ENCODE data around the gene IQGAP3.
A peak's percentile ranks its signal among the peaks of the same experiment; 100 is the strongest.
"Not testable (repeated sequence)": the region's sequence is repeated elsewhere in the genome, so short reads cannot be mapped to it uniquely, and the experiment has no call there.

The IQGAP3 gene

DNA sequence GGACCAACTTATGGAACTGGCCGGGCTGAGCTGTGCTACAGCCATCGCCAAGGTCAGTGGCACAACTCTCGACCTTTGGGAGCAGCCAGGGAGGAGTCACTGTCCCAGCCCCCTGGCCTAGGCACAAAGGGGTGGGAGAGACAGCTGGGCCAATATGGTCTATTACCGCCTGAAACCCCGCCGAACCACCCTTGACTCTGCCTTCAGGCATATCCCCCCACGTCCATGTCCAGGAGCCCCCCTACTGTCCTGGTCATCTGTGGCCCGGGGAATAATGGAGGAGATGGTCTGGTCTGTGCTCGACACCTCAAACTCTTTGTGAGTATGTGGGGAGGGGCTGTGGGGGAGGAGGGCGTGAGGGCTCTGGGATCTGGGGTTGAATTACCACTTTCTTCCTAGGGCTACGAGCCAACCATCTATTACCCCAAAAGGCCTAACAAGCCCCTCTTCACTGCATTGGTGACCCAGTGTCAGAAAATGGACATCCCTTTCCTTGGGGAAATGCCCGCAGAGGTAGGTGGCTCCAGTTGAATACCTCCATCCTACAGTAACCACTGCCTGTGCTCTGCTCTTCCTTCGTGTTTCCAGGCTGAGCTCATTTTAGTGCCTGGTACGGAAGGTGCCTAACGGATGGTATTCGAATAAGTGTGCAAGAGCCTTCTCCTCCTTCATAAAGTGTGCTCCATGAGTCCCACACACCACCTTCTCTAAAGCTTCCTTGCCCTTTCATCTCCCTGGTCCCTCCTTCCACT, 20.0 kb upstream of the IQGAP3 start:
- FAIRE-seq, result no peak

DNA sequence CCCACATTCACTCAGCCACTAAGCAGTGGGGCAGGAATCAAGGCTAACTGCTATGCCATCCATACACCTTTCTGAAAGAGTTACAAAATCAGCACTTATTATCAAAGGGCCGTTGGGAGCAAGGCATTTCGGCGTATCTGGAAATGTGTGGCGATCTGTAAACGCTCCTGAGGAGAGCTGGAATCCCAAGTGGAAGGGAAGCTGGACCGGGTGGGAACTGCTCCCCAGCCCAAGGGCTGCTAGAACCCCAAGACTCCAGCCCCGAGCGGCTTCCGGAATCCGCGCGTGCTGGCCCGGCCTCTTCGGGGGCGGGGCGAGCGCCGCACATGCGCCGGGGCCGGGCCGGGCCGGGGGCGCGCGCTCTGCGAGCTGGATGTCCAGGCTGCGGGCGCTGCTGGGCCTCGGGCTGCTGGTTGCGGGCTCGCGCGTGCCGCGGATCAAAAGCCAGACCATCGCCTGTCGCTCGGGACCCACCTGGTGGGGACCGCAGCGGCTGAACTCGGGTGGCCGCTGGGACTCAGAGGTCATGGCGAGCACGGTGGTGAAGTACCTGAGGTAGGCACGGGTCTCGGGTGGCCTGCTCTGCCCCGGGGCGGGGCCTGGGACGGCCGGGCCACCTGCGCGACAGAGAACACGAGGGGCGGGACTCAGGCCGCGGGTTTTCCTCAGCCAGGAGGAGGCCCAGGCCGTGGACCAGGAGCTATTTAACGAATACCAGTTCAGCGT, 19.2 kb upstream of the IQGAP3 start, which contains the start of gene NAXE:
Gene NAXE (plus strand): TSS at position 345 of the 726 bp plus-strand sequence. CDS start 29 bp downstream, at position 374.
- FAIRE-seq, result no peak

DNA sequence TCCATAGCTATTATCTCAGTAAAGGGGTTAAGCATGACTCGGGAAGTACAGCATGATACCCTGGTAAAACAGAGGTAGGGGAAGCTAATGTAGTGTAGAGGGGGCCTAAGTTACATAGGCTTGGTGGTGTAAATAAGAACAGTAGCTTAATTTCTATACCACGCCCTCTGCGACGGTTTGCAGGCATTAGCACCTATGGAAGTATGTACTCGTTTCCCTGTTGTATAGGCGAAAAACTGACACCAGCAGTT, 18.7 kb upstream of the IQGAP3 start:
- no peak for FAIRE-seq

DNA sequence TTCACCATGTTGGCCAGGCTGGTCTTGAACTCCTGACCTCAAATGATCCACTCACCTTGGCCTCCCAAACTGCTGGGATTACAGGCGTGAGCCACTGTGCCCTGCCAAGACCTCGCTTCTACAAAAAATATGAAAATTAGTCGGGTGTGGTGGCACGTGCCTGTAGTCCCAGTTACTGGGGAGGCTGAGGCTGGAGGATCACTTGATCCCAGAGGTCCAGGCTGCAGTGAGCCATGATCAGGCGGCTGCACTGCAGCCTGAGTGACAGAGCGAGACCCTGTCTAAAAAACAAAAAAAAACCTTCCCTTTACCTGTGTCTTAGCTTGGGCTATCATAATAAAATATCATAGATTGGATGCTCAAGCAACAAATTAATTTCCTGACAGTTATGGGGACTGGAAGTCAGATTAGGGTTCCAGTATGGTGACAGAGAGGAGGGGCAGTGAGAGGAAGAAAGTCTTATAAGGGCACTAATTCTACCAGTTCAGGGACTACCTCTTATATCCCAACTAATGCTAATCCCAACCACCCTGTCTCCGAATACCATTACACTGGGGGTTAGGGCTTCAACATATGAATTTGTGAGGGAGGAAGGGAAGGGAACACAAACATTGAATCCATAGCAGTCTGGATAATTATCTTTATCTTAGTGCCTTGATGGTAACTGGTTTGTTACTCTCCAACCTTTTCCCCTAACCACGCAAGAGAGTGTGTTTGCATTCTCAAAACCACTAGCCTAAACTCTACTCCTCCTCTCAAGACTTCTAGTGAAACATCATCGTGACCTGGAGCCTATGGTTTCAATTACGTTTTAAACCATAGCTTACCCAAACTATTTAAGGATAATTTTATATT, 18.2 kb upstream of the IQGAP3 start:
- FAIRE-seq, result no peak

DNA sequence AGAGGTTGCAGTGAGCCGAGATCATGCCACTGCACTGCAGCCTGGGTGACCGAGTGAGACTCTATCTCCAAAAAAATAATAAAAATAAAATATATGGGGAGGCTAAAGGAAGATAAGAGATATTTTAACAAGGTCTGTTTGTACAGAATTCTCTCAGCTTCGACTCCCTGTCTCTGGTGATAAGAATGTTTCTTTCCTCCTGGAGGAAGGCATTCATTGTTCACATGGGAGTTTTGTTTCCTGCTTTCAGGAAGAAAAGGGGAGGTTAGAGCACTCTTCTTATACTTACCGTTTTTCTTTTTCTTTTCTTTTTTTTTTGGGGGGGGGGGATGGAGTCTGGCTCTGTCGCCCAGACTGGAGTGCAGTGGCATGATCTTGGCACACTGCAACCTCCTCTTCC, 17.2 kb upstream of the IQGAP3 start:
- FAIRE-seq, result no peak

DNA sequence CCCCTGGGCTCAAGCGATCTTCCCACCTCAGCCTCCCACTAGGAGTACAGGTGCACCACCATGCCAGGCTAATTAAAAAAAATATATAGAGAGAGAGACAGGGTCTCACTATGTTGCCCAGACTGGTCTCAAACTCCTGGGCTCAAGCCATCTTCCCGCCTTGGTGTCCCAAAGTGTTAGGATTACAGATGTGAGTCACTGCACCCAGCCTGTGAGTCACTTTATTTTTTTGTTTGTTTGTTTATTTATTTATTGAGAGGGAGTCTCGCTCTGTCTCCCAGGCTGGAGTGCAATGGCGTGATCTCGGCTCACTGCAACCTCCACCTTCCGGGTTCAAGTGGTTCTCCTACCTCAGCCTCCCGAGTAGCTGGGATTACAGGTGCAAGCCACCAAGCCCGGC, 15.6 kb upstream of the IQGAP3 start:
- FAIRE-seq, result not testable (repeated sequence)

DNA sequence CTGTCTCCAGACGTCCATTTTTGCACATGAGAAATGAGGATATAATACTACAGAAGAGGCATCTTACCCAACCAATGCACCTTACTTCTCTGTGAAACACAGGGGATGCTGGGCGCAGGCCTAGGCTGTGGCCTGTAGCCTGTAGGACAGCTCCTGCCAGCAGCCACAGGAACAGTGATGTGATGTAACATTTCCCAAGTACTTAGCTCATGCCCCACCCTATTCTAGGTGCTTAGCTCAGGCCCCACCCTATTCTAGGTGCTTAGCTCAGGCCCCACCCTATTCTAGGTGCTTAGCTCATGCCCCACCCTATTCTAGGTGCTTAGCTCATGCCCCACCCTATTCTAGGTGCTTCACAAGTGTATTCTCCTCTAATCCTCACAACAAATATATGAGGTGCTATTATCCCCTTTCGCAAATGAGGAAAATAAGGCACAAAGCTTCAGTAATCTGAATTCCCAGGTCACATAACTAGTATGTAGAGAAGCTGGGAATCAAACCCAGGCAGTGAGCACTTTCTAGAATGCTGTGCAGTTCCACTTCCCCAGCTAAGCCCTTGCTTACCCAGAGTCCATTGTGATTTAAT, 14.6 kb upstream of the IQGAP3 start:
- no peak for FAIRE-seq

DNA sequence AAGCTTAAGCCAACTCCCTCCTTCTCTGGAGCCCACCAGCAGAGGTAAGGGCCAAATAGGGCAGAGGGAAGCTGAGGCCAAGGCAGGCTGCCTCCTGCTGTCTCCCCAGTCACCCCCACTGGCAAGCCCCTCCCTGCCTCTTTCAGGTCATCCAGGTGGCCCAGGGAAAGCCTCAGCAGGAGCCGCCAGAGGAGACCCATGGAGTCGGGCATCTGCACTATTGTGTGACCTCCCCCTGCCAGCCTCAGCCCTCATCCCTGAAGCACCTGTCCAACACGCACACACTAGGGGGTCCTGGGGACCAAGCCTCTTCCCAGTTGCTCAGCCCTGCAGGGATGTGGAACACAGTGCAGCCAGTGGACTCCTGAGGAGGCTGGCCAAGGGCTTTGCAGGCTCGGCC, 14.0 kb upstream of the IQGAP3 start:
- no peak for FAIRE-seq

DNA sequence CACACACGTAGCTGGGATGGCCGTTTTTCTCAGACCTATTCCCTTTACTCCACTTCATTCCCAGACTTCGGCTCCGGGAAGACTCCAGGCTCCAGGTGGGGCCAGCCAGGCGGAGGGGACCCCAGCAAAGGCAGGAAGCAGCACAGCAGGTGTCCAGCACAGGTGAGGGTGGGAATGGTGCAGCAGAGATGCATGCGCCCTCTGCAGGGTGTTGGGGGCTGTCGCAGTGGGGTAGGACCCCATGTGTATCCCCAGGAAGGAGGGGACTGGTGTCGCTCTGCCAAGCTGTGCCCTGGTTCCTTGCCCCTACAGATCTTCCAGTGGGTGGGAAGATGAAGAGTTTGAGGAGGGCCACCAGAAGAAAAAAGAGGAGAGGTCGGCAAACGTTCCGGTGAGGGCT, 12.4 kb upstream of the IQGAP3 start:
- FAIRE-seq, result no peak

DNA sequence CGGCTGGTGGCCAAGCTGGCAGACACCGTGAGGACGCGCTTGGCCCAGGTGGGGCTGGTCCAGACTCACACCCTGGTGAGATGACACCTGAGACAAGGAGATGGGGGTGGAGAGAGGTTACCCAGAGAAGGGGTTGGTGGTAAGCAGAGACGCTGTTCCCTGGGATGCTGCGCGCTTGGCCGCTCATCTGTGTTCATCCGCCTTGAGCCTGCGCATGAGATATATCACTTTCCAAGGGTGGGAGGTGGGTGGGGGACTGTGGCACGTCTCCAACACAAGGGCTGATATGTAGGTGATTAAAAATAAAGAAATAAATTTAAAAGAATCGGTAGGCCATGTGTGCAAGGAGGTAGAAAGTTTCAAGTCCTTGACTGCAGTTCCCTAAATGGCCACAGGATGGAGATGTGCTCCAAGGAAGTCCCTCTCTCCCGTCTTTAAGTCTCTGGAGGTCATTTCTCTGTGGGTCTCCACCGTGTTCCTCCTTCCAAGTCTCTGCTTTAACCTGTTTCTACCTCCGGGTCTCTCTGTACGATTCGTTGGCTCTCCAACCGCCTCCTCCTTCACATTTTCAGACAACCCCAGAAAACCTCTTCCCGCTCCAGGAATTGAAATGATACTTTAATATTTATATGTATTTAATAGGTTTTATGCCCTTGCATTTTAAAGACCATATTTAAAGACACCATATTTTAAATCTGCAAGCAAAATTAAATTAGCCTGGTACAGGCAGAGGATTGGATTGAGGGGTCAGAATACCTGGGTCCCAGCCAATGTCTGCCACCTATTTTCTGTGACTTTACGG, 11.7 kb upstream of the IQGAP3 start:
- peak; percentile 56 for FAIRE-seq

DNA sequence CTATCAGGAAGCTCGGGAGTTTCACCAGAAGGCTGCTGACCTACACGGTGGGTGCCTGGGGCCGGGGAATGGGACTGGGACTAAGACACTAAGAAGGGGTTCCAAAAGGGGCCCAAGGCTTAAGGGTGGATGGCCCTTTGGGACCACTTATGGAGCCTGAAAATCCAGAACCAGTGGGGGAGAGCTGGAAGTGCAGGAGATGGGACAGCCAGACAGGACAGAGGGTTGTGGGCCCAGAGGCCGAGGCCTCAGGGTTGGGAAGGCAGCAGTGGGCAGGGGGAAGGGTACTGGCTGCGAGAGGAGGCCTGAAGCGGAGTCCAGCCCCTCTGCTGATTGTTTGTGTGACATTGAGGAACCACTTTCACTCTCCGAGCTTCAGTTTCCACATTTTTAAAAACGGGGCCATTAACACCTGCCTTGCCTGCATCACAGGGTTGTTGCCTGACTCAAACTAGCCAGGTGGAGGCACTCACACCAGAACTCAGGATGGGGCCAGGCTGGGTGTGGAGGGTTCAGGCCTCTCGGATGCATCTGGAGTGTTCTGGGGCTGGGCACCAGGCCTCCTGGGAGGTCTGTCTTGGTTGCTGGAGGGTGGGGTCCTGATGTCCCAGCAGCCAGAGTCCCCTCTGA, 10.1 kb upstream of the IQGAP3 start:
- no peak for FAIRE-seq

DNA sequence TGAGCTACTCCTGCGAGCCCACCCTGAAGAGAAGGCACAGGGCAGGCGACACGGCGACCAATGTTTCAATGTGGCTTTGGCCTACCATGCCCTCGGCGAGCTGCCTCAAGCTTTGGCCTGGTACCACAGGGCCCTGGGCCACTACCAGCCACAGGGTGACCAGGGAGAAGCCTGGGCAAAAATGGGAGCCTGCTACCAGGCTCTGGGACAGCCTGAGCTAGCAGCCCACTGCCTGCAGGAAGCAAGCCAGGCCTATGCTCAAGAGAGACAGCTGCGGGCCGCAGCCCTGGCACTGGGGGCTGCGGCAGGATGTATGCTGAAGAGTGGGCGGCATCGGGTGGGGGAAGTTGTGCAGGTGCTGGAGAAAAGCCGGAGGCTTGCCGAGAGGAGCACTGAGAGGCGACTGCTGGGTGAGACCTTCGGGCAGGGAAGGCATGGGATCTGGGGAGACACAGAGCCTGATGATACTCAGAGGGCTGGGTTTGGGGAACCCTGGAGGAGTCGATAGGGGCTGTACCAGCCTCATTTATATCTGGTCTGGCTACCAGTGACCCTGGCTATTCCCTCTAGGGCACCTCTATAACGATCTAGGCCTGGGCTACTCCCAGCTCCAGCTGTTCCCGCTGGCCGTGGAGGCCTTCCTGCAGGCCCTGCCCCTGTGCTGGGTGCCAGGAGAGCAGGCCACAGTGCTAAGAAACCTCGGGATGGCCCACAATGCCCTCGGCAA, 9.5 kb upstream of the IQGAP3 start:
- FAIRE-seq, result no peak

DNA sequence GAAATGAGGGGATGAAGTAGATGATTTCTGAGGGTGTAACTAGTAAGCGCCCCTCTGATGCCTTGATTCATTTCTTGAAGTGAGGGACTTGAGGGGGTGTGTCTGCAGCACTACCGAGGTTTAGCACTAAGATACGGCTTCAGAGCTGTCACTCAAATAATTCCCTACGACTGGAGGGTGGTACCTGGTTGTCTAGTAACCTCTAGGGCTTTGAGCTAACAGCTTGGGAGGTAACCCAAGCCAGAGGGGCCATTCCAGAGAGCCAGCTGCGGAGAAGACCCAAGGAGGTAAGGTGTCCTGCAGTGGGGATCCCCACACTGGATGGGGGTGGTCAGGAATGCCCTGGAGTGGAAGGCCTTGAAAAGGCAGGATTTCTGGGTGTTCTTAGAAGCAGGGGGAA, 7.1 kb upstream of the IQGAP3 start, which contains the start of gene TTC24:
Gene TTC24 (plus strand): TSS at position 252 of the 400 bp plus-strand sequence. CDS start 1,642 bp downstream, outside the sequence.
- FAIRE-seq, result no peak

DNA sequence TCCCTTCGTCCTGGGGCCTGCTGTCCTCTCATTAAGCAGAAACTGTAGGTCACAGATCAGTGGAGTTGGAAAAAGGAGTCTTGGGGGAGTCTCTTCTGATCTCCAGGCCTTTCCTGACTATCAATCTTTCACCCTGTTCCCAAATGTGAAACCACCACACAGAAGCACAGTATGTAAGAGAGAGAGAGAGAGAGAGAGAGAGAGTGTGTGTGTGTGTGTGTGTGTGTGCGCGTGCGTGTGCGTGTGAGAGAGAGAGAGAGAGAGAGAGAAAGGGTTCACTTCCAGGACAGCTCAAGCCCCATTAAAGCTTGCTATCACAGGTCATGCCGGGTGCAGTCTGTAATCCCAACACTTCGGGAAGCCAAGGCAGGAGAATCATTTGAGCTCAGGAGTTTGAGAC, 5.7 kb upstream of the IQGAP3 start:
- no peak for FAIRE-seq

DNA sequence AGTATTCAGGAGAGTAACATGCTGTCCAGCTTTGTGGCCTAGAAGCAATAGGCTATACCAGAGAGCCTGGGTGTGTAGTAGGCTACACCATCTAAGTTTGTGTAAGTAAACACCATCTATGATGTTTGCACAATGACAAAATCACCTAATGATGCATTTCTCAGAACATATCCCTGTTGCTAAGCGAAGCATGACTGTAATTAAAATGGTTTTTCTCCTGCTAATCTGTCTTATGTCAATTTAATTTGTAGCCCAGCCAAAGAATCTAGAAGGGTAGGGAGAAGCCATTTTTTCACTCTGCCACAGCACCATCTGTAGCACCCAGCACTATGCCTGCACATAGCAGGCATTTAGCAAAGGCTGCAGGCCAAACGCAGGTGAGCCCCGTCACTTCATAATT, 5.2 kb upstream of the IQGAP3 start:
- FAIRE-seq, result no peak

DNA sequence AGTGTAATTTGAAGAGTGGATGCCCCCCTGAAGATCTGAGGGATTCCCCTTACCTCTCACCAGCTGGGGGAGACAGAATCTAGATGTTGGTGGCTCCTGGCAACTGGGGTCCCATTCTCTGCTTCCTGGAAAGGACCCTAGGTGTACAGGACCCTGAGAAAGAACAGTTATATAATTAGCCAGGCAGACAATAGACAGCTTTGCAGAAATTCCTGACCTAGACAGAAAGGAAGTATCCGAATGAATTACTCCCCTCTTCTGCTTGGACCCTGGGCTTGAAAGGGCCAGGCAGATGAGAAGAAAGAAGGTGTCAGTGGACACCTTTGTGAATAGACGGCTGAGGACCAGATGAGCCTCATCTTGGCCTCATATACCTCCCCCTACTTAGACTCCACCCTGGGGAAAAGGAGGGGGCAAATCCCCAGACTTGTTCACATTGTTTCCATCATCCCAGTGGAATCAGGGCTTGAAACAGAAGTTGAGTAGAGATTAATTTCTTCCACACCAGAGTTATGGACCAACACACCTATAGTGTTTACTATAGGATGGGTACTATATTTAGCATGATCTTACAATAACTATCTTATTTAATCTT, 1.8 kb upstream of the IQGAP3 start:
- no peak for FAIRE-seq

DNA sequence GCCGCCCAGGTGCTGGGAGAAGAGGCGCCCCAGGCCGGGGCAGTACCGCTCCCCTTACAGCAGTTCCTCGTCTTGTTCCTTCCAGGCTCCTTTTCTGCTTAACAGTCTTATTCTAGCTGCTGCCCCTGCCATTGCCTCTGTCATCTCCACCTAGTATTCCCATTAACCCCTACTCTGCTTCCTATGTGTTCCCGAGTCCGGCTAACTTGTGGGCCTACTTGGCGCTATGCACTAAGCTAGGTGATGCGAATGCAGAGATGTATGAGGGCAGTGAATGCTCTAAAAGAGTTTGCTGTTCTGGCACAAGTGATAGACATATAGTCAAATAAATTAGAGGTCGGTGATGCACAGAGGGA, 276 bp upstream of the IQGAP3 start:
- FAIRE-seq, result no peak

DNA sequence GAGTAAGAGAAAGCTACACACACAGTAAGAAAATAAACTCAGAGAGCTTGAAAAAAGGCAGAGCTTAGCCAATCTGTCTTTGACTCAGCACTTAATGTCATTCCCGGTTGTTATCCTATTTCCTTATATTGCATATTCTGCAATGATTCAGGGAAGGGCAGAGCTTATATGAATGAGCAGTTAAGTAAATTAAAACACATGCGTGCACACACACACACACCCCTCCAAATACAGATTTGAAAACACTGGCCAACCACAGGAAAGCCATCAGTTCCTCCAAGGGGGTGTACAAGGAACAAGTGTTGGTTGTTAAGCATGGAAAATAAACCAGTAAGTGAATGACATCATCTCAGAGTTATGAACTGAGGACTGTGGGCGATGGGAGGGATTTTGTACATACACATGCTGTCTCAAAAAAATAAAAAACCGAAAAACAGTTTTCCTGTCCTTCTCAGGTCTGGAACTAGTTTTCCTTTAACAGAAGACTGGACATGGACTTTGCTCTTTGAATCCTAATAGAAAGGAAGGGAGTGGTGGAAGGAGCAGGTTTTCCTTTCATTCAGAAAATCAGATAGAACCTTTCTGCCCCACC, 1.0 kb downstream of the IQGAP3 start:
- FAIRE-seq, result no peak

DNA sequence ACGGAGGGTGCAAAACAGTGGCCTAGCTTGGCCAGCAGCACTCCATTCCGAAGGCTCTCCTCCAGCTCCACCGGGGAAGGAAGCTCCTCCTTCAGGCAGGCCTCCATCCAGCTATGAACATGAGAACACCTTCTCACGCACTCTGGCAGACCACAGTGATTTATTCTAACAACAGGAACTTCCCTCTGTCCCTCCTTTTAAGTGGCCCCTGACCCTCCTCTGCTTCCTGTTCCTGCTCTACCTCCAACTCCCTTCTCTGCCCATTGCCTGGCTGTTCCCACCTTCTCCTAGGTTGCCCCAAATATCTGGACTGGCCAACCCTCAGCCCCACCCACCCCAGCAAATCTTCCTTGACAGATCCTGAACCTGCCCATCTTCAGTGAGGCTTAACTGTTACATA, 5.9 kb downstream of the IQGAP3 start:
- no peak for FAIRE-seq

DNA sequence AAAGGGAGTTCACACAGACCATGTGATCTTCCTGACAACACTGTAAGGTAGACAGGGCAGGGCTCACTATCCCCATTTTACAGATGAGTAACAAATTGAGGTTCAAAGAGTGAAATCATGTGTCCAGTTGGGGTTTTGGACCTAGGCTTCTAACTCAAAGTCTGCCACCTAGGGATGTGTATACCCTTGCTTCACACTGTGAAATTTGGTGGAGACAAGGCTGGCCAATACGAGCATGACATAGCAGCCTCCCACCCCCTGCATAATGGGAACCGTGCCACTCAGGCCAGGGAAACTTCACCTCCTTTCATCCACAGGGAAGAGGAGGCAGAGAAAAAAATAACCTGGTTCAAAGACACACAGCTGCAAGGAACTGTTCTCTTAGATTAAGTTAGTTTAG, 6.8 kb downstream of the IQGAP3 start:
- FAIRE-seq, result no peak
